Mucosa of stomach (tissue), 1 donor: ENCODE measurements around the gene CSF1.

Experiments used
- H3K27me3 ChIP-seq: one replicate; pipeline ENCODE4 v1.7.0; 2013; ENCODE audit warnings: mild to moderate bottlenecking, low read length; ENCODE audit not compliant: control insufficient read depth, insufficient read depth
- H3K36me3 ChIP-seq: one replicate; pipeline ENCODE4 v1.7.0; 2013; ENCODE audit warnings: low read length; ENCODE audit not compliant: control insufficient read depth, insufficient read depth
- H3K4me1 ChIP-seq: one replicate; pipeline ENCODE4 v1.7.0; 2013; ENCODE audit warnings: mild to moderate bottlenecking, low read length; ENCODE audit not compliant: control insufficient read depth, insufficient read depth
- H3K4me3 ChIP-seq: one replicate; pipeline ENCODE4 v1.7.0; 2013; ENCODE audit warnings: low read length
- H3K9ac ChIP-seq: one replicate; pipeline ENCODE4 v1.7.0; 2013; ENCODE audit warnings: mild to moderate bottlenecking, low read length, moderate library complexity
- H3K9me3 ChIP-seq: one replicate; pipeline ENCODE4 v1.7.0; 2013; ENCODE audit warnings: mild to moderate bottlenecking, low read length, moderate library complexity; ENCODE audit not compliant: control insufficient read depth
- donor health status: Pancreatic carcinoma.

CSF1 gene

DNA sequence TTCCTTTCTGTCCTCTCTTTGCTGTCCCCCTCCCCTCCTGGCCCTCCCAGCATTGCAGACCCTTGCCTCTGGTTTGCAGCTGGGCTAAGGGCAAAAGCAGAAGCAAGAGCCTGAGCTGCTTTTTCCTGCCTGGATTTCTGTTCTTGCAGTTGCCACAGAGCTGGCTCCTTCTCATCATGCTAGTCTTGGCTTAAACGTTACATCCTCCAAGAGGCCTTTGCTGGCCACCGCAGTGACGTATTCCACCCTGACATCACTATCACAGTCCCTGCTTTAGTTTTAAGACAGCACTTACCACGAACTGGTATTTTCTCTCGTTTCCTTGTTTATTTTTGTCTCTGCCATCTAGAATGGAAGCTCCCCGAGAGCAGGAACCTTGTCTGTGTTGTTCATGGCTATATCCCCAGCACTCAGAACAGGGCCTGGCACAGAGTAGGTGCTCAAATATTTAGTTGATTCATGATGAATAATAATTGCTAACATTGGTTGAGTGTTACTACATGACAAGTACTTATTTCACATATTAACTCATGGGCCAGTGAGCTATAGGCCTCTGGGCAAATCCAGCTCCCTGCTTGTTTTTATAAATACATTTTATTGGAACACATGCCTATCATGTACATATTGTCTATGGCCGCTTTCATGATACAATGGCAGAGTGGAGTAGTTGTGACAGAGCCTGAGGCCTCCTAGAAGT is 13.2 kb upstream of the CSF1 start:
- Histone ChIP-seq H3K9me3 (no peaks in the 10 kb centered on the region), H3K27me3 (no peaks in the 10 kb centered on the region), H3K4me3 (no peak overlapping the region), H3K36me3 (no peaks in the 10 kb centered on the region), H3K9ac (no peak overlapping the region), H3K4me1 (peaks cover 19% of the 10 kb centered on the region)

DNA sequence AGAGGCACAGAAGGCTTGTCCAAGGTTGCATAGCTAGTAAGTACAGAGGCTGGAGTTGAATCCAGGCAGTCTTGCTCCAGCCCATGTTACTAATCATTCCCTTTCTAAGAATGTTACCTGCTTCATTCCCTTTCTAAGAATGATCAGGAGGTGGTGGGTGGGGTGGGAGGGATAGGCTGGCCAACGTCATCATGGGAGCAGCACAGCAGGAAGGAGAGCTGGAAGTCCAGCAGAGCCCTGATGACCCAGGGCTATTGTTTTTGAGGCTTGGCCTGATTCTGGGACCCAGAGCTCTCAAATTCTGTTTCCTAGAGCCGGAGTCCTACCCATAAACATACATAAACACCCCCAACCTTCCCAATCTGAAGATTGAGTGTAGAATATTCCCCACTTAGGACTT is 11.8 kb upstream of the CSF1 start:
- Histone ChIP-seq H3K9me3 (no peaks in the 10 kb centered on the region), H3K4me1 (peaks cover 10% of the 10 kb centered on the region), H3K9ac (no peak overlapping the region), H3K36me3 (no peaks in the 10 kb centered on the region), H3K4me3 (no peak overlapping the region), H3K27me3 (no peaks in the 10 kb centered on the region)

DNA sequence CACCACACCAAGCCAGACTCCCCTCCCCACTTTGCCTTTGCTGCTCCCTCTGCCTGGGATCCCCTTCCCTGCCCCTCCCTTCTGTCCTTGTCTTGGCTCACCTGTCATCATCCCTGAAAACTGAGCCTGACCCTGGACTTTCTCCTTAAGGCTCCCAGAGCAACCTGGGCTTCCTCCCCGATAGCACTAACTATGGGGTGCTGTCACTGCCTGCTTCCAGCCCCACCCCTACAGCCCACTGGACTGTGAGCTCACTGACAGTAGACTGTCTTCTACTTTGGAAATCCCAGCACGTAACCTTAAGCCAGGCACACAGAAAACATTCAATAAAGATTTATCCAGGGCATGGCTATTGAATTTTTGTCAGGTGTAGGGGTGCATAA is 9.5 kb upstream of the CSF1 start:
- Histone ChIP-seq H3K27me3 (no peaks in the 10 kb centered on the region), H3K36me3 (no peaks in the 10 kb centered on the region), H3K9ac (no peak overlapping the region), H3K9me3 (no peaks in the 10 kb centered on the region), H3K4me3 (no peak overlapping the region), H3K4me1 (peaks cover 10% of the 10 kb centered on the region)

DNA sequence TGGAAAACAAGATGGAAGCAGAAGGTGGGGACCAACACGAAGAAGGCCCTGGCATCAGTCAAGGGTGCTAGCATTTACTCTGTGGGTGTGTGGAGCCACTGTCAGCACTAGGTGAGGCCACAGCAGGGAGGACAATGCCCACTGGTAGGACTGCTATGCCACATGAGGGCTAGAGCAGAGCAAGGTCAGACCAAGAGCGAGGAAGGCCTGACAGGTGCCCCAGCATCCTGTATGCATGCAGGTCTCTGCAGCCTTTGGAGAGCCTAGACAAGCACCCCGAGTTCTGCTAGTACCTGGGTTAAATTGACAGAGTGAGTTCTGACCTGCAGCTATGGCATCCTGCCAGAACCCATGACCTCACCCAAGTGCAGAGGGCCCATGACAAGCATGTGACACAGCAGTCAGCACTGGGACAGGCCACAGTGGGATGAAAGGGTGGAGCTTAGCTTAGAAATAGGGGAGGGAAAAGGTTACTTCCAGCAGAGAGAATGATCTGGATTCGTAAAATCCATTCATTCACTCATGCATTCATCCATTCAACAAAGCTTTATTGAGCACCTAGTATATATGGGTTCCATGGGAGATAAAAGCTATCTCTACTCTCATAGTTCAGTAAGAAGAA is 9.0 kb upstream of the CSF1 start:
- no peak overlapping the region for H3K9ac ChIP-seq
- H3K9me3 ChIP-seq = no peaks in the 10 kb centered on the region
- H3K36me3 ChIP-seq = no peaks in the 10 kb centered on the region
- H3K4me1 ChIP-seq = peaks cover 10% of the 10 kb centered on the region
- no peaks in the 10 kb centered on the region for H3K27me3 ChIP-seq
- H3K4me3 ChIP-seq = no peak overlapping the region

DNA sequence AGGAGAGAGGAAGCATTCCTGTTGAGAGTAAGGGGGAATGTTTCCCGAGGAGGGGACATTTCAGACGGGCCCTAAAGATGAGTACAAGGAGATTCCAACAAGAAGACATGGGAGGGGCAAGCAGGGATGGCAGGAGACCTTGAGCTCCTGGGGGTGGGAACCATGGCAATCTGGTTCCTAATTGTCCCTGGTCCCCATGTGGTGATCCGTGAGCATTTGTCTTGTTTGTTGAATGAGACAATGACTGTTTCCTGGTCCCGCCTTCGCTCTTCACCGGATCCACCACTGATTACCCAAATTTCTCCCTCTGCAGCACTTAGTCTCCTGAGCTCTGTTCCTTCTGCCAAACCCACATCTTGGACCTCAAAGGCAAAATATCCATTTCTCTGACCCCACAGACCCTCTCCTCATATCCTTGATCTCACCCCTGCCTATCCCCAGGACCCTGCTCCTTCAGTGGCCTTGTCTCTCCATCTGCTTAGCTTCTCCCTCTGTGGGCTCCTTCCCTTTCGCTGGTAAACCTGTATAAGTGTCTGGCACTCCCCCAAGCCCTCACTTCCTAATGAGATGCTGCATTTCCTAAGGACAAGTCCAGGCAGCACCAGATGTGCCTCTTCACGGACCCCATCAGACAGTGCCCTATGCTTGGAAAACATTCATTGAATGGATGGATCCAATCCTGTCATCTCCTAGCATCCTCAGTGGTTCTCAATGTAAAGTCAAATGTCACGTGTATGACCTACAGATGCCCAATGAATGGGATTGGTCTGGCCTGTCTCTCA is 8.3 kb upstream of the CSF1 start:
- Histone ChIP-seq H3K9ac (no peak overlapping the region), H3K9me3 (no peaks in the 10 kb centered on the region), H3K27me3 (no peaks in the 10 kb centered on the region), H3K4me3 (no peak overlapping the region), H3K36me3 (no peaks in the 10 kb centered on the region), H3K4me1 (peaks cover 10% of the 10 kb centered on the region)

DNA sequence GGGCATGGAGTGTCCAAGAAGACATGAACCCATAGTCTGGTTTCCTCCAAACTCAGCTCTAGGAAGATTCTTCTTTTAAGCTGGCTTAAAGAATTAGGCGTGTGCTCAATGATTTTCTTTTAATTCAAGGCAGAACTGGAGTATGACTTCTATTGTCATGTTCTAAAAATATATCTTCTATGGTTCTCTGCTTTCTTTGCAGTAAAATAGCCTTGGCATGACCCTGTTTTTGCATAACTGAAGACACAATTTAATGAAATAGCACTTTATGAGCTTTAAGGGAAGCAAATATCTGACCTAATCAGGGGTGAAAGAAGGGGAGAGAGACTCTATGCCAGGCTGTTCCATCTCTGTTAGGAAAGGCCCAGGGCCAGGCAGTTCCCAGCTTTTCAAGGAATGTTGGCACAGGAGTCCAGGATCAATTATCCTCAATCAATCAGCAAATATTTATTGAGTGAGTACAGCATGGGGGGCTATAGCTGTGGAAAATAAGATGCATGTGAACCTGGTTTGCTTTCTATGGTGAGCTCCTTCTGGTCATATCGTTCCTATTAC is 7.2 kb upstream of the CSF1 start:
- peaks cover 10% of the 10 kb centered on the region for H3K4me1 ChIP-seq

DNA sequence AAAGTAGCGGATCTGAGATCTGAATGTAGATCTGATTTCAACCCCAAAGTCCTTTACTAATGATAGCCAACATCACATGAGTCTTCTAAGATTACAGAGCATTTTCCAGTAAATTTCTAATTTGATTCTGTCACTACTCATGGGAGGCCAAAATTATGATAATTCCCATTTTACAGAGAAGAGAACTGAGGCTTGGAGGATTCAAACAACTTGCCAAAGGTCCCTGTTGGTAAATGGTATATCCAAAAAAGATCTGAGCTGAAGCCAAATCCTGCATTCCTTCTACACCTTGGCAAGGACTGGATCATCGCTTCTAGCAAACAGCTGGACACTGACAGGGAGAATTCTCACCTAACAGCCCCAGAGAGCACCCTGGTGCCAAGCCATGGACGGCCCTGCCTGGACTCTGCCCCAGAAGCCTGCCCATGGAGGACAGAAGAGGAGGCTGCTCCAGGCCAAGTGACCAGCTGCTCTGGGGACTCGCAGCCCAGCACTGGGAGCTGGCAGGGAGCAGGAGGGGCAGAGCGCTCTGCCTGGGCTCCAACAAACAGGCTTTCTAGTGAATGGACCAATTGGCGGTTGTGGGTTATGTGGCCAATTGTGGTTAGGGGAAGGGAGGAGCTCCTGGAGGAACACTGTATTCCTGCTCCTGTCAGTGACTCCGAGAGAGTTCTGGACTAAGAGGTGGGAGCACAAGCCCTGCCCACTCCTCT is 6.4 kb upstream of the CSF1 start:
- no peaks in the 10 kb centered on the region for H3K9me3 ChIP-seq
- no peak overlapping the region for H3K9ac ChIP-seq
- no peaks in the 10 kb centered on the region for H3K27me3 ChIP-seq
- H3K4me3 ChIP-seq = no peak overlapping the region
- no peaks in the 10 kb centered on the region for H3K36me3 ChIP-seq
- H3K4me1 ChIP-seq = peaks cover 10% of the 10 kb centered on the region

More for the DNA sequence above, 7.2 kb upstream of the CSF1 start:
- Histone ChIP-seq H3K27me3 (no peaks in the 10 kb centered on the region), H3K36me3 (no peaks in the 10 kb centered on the region), H3K9ac (no peak overlapping the region), H3K9me3 (no peaks in the 10 kb centered on the region), H3K4me3 (no peak overlapping the region)

DNA sequence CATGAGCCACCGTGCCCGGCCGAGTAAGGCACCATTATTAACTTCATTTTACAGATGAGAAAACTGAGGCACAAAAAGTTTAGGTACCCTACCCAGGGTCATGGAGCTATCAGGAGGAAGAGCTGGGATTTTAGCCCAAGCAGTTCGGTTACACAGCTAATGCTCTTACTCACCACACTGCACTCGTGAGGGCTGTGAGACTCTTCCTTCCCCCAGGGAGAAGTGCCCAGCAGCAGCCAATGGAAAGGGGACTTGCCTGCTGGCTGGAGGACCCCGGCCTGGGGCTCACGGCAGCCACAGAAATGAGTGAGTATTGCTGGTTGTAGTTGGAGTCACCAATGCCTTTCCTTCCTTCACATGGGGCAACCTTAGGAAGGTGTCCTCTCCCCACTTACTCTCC is 5.2 kb upstream of the CSF1 start:
- H3K4me1 ChIP-seq = peaks cover 20% of the 10 kb centered on the region
- H3K36me3 ChIP-seq = no peaks in the 10 kb centered on the region
- H3K9ac ChIP-seq = no peak overlapping the region
- H3K27me3 ChIP-seq = no peaks in the 10 kb centered on the region
- H3K9me3 ChIP-seq = no peaks in the 10 kb centered on the region
- H3K4me3 ChIP-seq = no peak overlapping the region

DNA sequence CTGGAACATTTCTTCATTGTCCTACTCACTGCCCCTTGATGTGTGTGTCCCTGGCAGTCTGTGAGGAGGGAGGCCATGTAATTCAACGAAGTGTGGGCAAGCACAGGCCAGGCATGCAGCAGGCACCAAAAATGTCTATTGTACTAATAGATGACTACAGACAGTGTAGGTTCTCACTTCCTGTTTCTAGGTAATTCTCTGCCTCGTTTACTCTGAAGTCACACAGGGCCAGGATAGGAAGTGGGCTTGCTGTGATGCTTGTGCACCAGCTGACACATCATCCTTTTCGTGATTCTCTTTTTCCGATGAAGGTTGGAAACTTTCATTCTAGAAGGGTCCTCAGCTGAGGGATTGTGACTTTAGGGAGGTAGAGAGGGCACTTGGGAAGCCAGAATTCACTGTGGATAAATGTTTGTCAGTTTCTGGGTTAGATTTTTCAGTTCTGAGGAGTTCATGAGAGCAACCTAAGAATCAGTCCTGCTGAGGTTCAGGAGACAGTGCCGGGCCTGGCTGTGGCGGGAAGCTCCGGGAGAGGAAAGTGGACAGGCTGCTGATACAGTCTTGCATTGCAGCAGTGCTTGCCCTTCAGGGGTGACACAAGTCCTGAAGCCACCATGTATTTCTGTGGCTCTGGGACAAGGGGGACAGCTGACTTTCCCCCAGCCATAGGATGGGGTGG is 4.3 kb upstream of the CSF1 start:
- peaks cover under 1% of the 10 kb centered on the region for H3K27me3 ChIP-seq
- no peaks in the 10 kb centered on the region for H3K9me3 ChIP-seq
- H3K36me3 ChIP-seq = no peaks in the 10 kb centered on the region
- H3K4me1 ChIP-seq = peaks cover 19% of the 10 kb centered on the region
- no peak overlapping the region for H3K9ac ChIP-seq
- no peak overlapping the region for H3K4me3 ChIP-seq

DNA sequence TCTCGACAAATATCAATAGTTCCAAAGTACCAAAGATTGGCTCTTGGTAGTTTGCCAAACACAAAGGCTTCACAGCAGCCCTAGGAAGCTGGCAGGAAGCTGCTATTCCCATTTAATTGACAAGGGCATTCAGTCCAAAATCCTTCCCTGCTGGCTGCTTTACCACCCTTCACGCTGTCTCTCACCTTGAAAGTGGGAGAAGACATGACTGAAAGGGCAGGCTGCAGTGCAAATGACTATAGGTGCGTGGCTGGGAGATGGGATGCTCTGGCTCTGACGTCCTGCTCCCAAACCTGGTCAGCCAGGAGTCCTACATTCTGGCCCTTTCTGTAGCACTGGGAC is 3.8 kb upstream of the CSF1 start:
- peaks cover 19% of the 10 kb centered on the region for H3K4me1 ChIP-seq
- H3K9ac ChIP-seq = no peak overlapping the region
- no peaks in the 10 kb centered on the region for H3K9me3 ChIP-seq
- peaks cover 5% of the 10 kb centered on the region for H3K27me3 ChIP-seq
- H3K4me3 ChIP-seq = no peak overlapping the region
- no peaks in the 10 kb centered on the region for H3K36me3 ChIP-seq

DNA sequence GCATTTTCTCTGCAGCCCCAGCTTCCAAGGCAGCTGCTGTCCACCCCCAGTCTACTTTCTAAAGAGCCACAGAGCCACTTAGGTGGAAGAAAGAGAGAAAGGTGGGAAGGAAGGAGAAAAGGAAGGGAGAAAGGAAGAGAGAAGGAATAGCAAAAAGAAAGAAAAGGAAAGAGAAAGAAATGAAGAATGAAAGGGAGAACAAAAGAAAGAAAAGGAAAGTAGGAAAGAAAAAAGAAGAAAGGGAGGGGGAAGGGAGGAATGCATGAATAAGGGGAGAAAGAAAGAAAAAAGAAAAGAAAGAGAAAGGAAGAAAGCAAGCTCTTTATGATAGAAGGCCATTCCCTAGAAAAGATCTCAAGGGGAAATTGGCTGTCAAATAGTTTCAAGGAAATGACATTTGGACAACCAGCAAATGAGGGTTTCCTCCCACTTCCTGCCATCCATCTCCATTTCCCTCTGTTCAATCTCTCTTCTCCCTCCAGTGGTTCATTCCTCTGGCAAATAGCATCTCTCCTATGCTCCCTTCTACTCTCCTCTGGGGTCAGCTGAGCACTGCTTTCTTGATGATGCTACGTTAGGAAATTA is 3.4 kb upstream of the CSF1 start:
- no peak overlapping the region for H3K9ac ChIP-seq
- no peak overlapping the region for H3K4me3 ChIP-seq
- H3K36me3 ChIP-seq = no peaks in the 10 kb centered on the region

More for the DNA sequence above, 3.4 kb upstream of the CSF1 start:
- peaks cover 22% of the 10 kb centered on the region for H3K4me1 ChIP-seq
- peaks cover 6% of the 10 kb centered on the region for H3K27me3 ChIP-seq
- no peaks in the 10 kb centered on the region for H3K9me3 ChIP-seq
